K562 (cell line): ENCODE results near the gene GNS. TPM values are rescaled to one million over a fixed set of nuclear protein-coding genes. Genes with fewer than 3 reads are reported as not detected.
A peak's percentile ranks its signal among the peaks of the same experiment; 100 is the strongest.

Experiments used
- DPF2 ChIP-seq: fragments of 450-650 bp; IDR thresholded peaks from 2 replicates; pipeline ENCODE4 v1.6.1; 2016
- ELF4 ChIP-seq: fragments of 450-650 bp; formaldehyde crosslinking; IDR thresholded peaks from 2 replicates; pipeline ENCODE4 v1.4.0; 2022; ENCODE audit warnings: missing genetic modification characterization
- FOS ChIP-seq: IDR thresholded peaks from 3 replicates; pipeline ENCODE4 v1.6.1; 2011; ENCODE audit not compliant: insufficient read length; ENCODE audit errors: extremely low read depth
- KAT7 ChIP-seq: sonication (generic); formaldehyde crosslinking; IDR thresholded peaks from 2 replicates; pipeline ENCODE4 v1.8.0; 2022; ENCODE audit warnings: missing genetic modification reagents, mild to moderate bottlenecking, borderline replicate concordance
- LCOR ChIP-seq: sonication (generic); formaldehyde crosslinking; IDR thresholded peaks from 2 replicates; pipeline ENCODE4 v1.8.0; 2022; ENCODE audit warnings: mild to moderate bottlenecking, missing genetic modification reagents
- MBD2 ChIP-seq: sonication (generic); IDR thresholded peaks from 2 replicates; pipeline ENCODE4 v1.6.1; 2016; ENCODE audit warnings: low read depth, borderline replicate concordance
- NR2C2 ChIP-seq, 2 experiments: fragments of 200-800 bp in 1 of 2; sonication (Bioruptor generic) in 1 of 2; sonication (generic) in 1 of 2; formaldehyde crosslinking in 1 of 2; IDR thresholded peaks; 2 replicates each; pipeline versions ENCODE4 v1.6.1 to v1.8.0; 2016 to 2022; ENCODE audit warnings: mild to moderate bottlenecking in 1 of 2, missing compliant biosample characterization in 1 of 2, missing genetic modification characterization in 1 of 2, missing genetic modification reagents in 1 of 2
- NRF1 ChIP-seq, 2 experiments: fragments of 450-650 bp; IDR thresholded peaks in 1 of 2; conservative IDR thresholded peaks in 1 of 2; 2 replicates each; pipeline ENCODE4 v1.6.1; 2014; ENCODE audit warnings: mild to moderate bottlenecking in 2 of 2
- PHF8 ChIP-seq: fragments of 200-600 bp; sonication (generic); IDR thresholded peaks from 2 replicates; pipeline ENCODE4 v1.6.1; 2012; ENCODE audit warnings: mixed run types, mild to moderate bottlenecking, inconsistent platforms, low read length, moderate library complexity, borderline replicate concordance
- SMAD4 ChIP-seq: fragments of 250-450 bp; sonication (Bioruptor Pico); conservative IDR thresholded peaks from 2 replicates; pipeline ENCODE4 v1.8.0; 2021; ENCODE audit warnings: inconsistent platforms, mild to moderate bottlenecking, moderate library complexity
- TAF7 ChIP-seq: fragments of 450-650 bp; IDR thresholded peaks from 2 replicates; pipeline ENCODE4 v1.6.1; 2016; ENCODE audit warnings: missing genetic modification characterization, missing compliant biosample characterization
- polyA plus RNA-seq, 8 experiments: library from polyadenylated mRNA; depleted of rRNA in 4 of 8; stranded (reverse) in 5 of 8; unstranded in 3 of 8; fragments of >200 nt; fragmentation: Nextera tagmentation in 2 of 8; fragmentation: Illumina TruSeq in 1 of 8; extraction: Ambion mirVana in 2 of 8; extraction: Trizol in 1 of 8; gene quantifications; 2 replicates each; pipeline versions ENCODE4 v1.2.1 to v1.2.3, GENCODE V29; 2011 to 2014; ENCODE audit warnings: inconsistent platforms in 1 of 8, missing spikeins in 1 of 8
- total RNA-seq, 7 experiments: library from RNA; depleted of rRNA in 6 of 7; stranded (reverse); fragments of >200 nt in 6 of 7; fragmentation: Illumina TruSeq in 2 of 7; extraction: Trizol in 2 of 7; gene quantifications; 2 replicates each; pipeline versions ENCODE4 v1.2.1 to v1.2.3, GENCODE V29; 2011 to 2021; ENCODE audit warnings: low replicate concordance in 1 of 7
- TF ChIP-seq, protein P1 (sequence below): fragments of 450-650 bp; IDR thresholded peaks from 2 replicates; pipeline ENCODE4 v1.6.1; 2016; ENCODE audit warnings: mild to moderate bottlenecking, moderate library complexity
- TF ChIP-seq, protein P2 (sequence below): IDR thresholded peaks from 2 replicates; pipeline ENCODE4 v1.6.1; 2011; ENCODE audit not compliant: insufficient read length; ENCODE audit errors: extremely low read depth

The GNS gene
- total and polyA plus RNA-seq, 9 of the 15 experiments (the other 6 are each of a cell fraction or from before 2014, with no cell fraction given) = 4.6 to 30.3 (median 18.9) TPM

DNA sequence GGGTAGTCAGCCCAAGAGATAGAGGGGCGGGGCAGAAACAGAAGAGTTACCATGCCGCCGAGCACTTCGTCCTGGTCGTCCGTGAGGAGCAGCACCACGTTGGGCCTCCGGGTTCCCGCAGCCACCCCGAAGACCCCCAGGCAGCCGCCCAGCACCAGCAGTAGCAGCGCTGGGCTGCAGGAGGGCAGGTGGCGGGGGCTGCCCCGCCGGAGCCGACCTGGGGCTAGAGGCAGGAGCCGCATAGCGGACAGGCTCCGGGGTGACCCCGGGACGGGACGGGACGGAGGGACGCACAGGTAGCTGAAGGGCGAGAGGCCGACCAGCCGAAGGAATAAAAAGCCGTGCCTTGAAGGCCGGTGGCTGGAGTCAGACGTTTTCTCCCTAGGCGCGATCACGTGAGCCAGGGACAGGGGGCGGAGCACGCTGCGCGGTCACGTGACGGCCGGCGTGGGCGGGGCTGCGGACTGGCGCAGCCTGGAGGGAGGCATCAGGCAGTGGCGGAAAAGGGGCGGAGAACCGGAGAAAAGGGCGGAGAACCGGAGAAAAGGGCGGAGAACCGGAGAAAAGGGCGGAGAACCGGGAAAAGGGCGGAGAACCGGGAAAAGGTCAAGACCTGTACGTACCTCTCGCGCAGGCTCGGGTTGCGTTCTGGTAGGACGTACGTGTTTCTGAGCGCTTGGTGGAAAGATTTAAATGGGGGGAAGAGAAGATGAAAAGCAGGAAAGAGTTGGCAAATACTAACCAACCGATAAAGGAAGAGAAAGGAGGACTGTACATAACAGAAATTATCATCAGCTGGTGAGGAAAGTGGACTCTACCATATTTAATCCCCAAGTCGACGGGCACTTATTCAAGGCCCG, at the start of gene GNS (continued):
- TF ChIP-seq, protein P1, sequence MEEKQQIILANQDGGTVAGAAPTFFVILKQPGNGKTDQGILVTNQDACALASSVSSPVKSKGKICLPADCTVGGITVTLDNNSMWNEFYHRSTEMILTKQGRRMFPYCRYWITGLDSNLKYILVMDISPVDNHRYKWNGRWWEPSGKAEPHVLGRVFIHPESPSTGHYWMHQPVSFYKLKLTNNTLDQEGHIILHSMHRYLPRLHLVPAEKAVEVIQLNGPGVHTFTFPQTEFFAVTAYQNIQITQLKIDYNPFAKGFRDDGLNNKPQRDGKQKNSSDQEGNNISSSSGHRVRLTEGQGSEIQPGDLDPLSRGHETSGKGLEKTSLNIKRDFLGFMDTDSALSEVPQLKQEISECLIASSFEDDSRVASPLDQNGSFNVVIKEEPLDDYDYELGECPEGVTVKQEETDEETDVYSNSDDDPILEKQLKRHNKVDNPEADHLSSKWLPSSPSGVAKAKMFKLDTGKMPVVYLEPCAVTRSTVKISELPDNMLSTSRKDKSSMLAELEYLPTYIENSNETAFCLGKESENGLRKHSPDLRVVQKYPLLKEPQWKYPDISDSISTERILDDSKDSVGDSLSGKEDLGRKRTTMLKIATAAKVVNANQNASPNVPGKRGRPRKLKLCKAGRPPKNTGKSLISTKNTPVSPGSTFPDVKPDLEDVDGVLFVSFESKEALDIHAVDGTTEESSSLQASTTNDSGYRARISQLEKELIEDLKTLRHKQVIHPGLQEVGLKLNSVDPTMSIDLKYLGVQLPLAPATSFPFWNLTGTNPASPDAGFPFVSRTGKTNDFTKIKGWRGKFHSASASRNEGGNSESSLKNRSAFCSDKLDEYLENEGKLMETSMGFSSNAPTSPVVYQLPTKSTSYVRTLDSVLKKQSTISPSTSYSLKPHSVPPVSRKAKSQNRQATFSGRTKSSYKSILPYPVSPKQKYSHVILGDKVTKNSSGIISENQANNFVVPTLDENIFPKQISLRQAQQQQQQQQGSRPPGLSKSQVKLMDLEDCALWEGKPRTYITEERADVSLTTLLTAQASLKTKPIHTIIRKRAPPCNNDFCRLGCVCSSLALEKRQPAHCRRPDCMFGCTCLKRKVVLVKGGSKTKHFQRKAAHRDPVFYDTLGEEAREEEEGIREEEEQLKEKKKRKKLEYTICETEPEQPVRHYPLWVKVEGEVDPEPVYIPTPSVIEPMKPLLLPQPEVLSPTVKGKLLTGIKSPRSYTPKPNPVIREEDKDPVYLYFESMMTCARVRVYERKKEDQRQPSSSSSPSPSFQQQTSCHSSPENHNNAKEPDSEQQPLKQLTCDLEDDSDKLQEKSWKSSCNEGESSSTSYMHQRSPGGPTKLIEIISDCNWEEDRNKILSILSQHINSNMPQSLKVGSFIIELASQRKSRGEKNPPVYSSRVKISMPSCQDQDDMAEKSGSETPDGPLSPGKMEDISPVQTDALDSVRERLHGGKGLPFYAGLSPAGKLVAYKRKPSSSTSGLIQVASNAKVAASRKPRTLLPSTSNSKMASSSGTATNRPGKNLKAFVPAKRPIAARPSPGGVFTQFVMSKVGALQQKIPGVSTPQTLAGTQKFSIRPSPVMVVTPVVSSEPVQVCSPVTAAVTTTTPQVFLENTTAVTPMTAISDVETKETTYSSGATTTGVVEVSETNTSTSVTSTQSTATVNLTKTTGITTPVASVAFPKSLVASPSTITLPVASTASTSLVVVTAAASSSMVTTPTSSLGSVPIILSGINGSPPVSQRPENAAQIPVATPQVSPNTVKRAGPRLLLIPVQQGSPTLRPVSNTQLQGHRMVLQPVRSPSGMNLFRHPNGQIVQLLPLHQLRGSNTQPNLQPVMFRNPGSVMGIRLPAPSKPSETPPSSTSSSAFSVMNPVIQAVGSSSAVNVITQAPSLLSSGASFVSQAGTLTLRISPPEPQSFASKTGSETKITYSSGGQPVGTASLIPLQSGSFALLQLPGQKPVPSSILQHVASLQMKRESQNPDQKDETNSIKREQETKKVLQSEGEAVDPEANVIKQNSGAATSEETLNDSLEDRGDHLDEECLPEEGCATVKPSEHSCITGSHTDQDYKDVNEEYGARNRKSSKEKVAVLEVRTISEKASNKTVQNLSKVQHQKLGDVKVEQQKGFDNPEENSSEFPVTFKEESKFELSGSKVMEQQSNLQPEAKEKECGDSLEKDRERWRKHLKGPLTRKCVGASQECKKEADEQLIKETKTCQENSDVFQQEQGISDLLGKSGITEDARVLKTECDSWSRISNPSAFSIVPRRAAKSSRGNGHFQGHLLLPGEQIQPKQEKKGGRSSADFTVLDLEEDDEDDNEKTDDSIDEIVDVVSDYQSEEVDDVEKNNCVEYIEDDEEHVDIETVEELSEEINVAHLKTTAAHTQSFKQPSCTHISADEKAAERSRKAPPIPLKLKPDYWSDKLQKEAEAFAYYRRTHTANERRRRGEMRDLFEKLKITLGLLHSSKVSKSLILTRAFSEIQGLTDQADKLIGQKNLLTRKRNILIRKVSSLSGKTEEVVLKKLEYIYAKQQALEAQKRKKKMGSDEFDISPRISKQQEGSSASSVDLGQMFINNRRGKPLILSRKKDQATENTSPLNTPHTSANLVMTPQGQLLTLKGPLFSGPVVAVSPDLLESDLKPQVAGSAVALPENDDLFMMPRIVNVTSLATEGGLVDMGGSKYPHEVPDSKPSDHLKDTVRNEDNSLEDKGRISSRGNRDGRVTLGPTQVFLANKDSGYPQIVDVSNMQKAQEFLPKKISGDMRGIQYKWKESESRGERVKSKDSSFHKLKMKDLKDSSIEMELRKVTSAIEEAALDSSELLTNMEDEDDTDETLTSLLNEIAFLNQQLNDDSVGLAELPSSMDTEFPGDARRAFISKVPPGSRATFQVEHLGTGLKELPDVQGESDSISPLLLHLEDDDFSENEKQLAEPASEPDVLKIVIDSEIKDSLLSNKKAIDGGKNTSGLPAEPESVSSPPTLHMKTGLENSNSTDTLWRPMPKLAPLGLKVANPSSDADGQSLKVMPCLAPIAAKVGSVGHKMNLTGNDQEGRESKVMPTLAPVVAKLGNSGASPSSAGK = peak; percentile 37; the same call in 1 of the 2 replicates
- TF ChIP-seq, protein P2, sequence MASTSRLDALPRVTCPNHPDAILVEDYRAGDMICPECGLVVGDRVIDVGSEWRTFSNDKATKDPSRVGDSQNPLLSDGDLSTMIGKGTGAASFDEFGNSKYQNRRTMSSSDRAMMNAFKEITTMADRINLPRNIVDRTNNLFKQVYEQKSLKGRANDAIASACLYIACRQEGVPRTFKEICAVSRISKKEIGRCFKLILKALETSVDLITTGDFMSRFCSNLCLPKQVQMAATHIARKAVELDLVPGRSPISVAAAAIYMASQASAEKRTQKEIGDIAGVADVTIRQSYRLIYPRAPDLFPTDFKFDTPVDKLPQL = no peak
- TF ChIP-seq NR2C2 (CRISPR knock-in tag; IDR thresholded peaks at IDR 0.05) (no peak), NR2C2 (tag; IDR thresholded peaks at IDR 0.05) (peak; percentile 90), PHF8 (peak; percentile 80; the same call in 1 of the 2 replicates), NRF1 (conservative IDR thresholded peaks at IDR 0.05 in 1 of 2, IDR thresholded peaks at IDR 0.05 in 1 of 2) (peak; percentile 91 to 93), KAT7 (CRISPR knock-in tag) (0 out of 2 replicates have a peak, but pooled peaks have one; percentile 58), TAF7 (peak; percentile 57), SMAD4 (CRISPR knock-in tag) (peak; percentile 56; the same call in 1 of the 2 replicates), FOS (peak; percentile 76), DPF2 (peak; percentile 66), ELF4 (CRISPR knock-in tag) (0 out of 2 replicates have a peak, but pooled peaks have one; percentile 45), MBD2 (0 out of 2 replicates have a peak, but pooled peaks have one; percentile 38), LCOR (CRISPR knock-in tag) (peak; percentile 49; the same call in 1 of the 2 replicates)
